HG03439 (cell line): Measurements from ENCODE around the gene NCF4.

Experiments
- ATAC-seq: cut with Tn5 transposase; IDR thresholded peaks from one replicate; pipeline ENCODE4 v1.9.1; 2021; ENCODE audit warnings: mild to moderate bottlenecking, moderate library complexity; ENCODE audit not compliant: unreplicated experiment

NCF4 gene

DNA sequence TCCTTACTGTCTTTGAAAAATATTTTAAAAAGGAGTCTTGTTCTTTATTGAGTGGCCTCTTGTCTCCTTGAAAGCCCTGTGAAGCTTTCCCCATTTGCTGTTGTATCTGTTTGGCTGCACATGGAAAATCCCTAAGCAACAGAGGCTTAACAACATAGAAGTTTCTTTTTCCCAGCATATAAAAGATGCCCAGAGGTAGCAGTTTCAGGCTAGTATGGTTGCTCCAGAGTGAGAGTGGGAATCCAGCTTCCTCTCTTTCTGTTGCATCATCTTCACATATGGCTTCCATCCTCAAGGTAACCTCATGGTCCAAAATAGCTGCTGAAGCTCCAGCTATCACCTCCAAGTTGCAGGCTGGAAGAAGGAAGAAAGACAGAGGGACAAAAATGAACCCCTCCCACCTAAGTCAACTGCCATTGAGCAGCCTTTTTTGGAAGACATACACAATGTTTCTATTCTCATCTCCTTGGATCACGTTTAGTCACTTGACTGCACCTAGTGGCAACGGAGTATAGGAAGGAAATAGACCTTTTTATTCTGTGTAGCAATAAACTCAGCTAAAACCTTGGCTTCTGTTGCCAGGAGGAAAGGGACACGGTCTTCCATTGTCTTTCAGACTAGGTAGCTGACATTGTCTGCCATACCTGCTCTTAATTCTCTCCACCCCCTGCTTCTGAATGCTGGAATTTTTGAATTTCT, 57.9 kb downstream of the NCF4 start:
- ATAC-seq: no peak

- no peak for ATAC-seq
These were observed 60.7 kb downstream of the NCF4 start for GRCh38 chr22:36921309-36922104.

- no peak for ATAC-seq
These were observed 61.4 kb downstream of the NCF4 start for GRCh38 chr22:36922105-36922608.

DNA sequence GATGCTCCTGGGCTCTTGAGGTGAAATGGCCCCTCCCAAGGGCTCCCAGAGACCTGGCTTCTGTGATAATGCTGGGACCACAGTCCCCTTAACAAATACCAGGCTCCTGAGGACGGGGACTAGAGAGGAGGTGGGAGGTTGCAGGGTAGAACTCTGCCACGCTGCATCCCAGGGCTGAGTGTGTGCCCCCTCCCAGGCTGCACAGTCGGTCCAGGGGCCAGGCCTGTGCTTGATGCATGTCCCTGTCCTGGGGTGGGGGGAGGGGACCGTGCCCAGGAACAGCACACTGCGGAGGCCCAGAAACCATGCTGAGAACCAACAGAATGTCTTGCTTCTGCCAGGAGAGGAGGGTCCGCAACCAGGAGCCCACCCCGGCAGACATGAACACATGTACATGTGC, 61.9 kb downstream of the NCF4 start:
- no peak for ATAC-seq

DNA sequence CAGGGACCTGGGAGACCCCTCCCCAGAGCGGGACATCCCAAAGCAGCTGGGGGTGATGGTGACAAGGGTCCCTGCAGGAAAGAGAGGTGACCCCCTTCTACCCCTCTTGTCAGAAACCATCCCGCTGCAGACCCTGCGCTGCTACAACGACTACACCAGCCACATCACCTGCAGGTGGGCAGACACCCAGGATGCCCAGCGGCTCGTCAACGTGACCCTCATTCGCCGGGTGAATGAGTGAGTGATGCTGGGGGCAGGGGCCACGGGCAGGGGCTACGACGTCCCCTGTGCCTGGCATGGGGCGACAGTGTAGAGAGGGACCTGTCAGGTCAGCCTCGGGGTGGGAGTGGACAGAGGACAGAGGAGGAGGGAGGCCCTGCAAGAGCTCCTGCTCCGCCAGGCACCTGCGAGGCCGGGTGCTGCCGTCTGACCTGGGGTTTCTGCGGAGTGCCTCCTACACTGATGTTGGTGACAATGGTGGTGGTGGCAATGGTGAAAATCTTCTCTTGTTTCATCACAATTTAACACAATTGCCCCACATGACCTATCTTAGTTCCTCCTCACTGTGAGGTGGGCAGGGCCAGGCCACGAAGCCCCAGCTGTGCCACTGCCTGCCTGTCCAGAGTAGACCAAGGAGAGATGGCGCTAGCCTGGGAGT, 62.5 kb downstream of the NCF4 start:
- ATAC-seq: no peak

- no peak for ATAC-seq
These were observed 63.4 kb downstream of the NCF4 start for GRCh38 chr22:36924151-36924698.

DNA sequence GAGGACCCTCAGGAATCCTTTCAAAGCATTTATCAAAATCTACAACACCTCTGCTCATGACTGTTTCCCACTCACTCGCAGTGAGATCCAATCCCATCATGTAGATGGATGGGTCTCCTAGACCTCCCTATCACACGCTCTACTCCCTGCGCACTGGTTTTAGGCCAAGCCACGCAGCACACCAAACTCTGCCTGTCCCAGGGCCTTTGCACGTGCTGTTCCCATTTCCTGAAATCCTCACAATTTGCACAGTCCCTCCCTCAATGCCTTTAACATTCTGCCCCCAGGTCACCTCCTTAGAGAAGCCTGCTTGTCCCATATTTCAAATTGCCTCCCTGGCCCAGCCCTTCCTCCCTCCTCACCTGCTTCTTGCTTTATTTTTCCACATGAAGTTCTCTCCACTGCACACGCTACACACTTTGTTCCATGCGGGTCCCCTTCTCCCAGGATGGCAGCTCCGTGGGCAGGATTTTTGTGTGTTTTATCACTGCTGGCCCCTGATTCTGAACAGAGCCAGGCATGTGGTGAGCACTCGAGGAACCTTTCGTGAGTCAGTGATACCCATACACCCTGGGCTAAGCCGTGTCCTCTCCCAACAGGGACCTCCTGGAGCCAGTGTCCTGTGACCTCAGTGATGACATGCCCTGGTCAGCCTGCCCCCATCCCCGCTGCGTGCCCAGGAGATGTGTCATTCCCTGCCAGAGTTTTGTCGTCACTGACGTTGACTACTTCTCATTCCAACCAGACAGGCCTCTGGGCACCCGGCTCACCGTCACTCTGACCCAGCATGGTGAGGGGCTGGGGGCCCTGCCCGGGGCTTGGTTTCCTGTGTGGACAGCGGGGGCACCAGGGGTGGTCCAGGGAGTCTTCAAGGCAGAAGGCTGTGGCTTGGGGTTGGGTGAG, 64.8 kb downstream of the NCF4 start:
- ATAC-seq: no peak

DNA sequence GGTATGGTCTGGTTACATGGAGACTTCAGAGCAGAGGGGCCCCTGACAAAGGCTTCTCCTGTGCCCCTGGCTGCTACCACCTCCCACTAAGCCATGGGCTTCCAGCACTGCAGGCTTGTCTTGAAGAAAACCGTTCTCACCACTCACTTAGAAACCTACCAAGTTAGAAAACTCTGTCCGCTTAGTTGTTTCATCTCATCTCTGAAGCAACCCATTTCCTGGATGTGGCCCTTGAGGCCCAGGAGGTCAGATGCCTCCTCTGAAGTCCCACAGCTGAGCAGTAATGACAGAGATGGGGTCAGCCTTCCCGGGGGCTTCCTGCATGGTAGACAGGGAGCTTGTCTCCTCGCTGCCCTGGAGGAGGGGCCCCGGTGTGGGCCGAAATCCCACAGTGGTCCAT, 65.5 kb downstream of the NCF4 start:
- ATAC-seq: no peak

DNA sequence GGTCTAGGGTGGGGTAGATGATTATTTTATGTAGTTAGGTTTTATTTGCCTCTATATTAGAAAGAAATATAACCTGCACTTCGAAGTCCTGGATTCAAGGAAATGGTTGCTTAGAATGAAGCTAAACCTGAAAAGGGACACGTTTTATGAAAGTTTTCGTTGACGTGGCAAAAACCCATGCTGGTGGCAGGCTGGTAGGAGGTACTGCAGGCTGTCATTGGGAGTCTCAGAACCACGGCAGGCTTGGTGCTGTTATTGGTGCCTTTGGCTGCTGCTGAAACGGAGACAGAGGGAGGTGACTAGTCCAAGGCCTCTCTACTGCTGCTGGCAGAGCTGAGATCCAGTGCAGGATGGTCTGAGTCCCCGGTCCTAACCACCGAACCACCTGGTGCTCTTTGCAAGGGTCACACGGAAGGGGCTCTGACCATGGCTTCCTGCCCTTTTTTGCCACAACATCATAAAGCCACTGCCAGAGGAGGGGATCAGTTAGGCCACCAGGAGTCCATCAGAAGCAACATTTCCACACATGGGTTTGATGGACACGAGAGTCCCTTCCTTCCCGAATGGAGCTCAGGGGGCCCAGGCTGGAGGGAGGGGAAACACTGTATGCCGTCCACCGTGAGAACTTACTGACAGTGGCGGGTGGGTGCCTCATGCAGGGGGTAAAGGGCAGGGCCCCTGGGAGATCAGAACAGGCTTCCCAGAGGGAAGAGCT, 66.1 kb downstream of the NCF4 start:
- ATAC-seq: no peak
